ENCODE results near the gene NOS1AP. TPM values are rescaled to one million over a fixed set of nuclear protein-coding genes. Genes with fewer than 3 reads are reported as not detected.

NOS1AP gene
- total RNA-seq, 2 experiments from 2014 or later = not detected

- ChIA-PET POLR2A (no interaction called here), CTCF (ENCODE audit: unreplicated experiment) (no interaction called here)
- H3K4me1 ChIP-seq (ENCODE audit: insufficient read depth, low read length, poor library complexity, severe bottlenecking) = no peaks in the 10 kb centered on the region
- BruUV-seq (replicated peaks) = no TSS peak
- no peaks in the 10 kb centered on the region for H3K9me3 ChIP-seq (ENCODE audit: low read length)
- no peak within 1 kb of the TSS for H3K4me3 ChIP-seq (ENCODE audit: low read depth, low read length, poor library complexity, severe bottlenecking)
- H2AFZ ChIP-seq (ENCODE audit: low read length) = no peak within 1 kb of the TSS
- intact Hi-C loops (cut with micrococcal nuclease; ENCODE audit: unreplicated experiment) = no loop called here
- H3K4me2 ChIP-seq (ENCODE audit: low read length) = no peak within 1 kb of the TSS
- H3K9me2 ChIP-seq (ENCODE audit: insufficient read depth, low read length) = no peaks in the 10 kb centered on the region
- no peaks in the 10 kb centered on the region for H3K79me2 ChIP-seq (ENCODE audit: insufficient read depth, low read depth, low read length)
- H3K27ac ChIP-seq (ENCODE audit: low read depth, low read length, poor library complexity, severe bottlenecking) = no peak within 1 kb of the TSS
- no peaks in the 10 kb centered on the region for H3K36me3 ChIP-seq (ENCODE audit: insufficient read depth, low read length)
- TF ChIP-seq, protein P1, sequence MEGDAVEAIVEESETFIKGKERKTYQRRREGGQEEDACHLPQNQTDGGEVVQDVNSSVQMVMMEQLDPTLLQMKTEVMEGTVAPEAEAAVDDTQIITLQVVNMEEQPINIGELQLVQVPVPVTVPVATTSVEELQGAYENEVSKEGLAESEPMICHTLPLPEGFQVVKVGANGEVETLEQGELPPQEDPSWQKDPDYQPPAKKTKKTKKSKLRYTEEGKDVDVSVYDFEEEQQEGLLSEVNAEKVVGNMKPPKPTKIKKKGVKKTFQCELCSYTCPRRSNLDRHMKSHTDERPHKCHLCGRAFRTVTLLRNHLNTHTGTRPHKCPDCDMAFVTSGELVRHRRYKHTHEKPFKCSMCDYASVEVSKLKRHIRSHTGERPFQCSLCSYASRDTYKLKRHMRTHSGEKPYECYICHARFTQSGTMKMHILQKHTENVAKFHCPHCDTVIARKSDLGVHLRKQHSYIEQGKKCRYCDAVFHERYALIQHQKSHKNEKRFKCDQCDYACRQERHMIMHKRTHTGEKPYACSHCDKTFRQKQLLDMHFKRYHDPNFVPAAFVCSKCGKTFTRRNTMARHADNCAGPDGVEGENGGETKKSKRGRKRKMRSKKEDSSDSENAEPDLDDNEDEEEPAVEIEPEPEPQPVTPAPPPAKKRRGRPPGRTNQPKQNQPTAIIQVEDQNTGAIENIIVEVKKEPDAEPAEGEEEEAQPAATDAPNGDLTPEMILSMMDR (conservative IDR thresholded peaks at IDR 0.05; ENCODE audit: low read length) = no peak
- TF ChIP-seq EZH2phosphoT487 (IDR thresholded peaks at IDR 0.05; ENCODE audit: borderline replicate concordance, low read depth, low read length) = no peak
- DNase-seq (ENCODE audit: low spot score) = no peak
- H4K20me1 ChIP-seq (ENCODE audit: insufficient read depth, low read length) = no peaks in the 10 kb centered on the region
Measured at GRCh38 chr1:162023547-162024501, 45.7 kb upstream of the NOS1AP start, which contains the start of gene OLFML2B. TSS of gene OLFML2B (minus strand) at chr1:162023869. CDS start at chr1:162023430, 439 bp downstream.

- Histone ChIP-seq H3K9me3 (ENCODE audit: low read length) (no peaks in the 10 kb centered on the region), H3K4me1 (ENCODE audit: insufficient read depth, low read length, poor library complexity, severe bottlenecking) (no peaks in the 10 kb centered on the region), H3K27ac (ENCODE audit: low read depth, low read length, poor library complexity, severe bottlenecking) (no peak overlapping the region), H2AFZ (ENCODE audit: low read length) (no peak overlapping the region), H3K9me2 (ENCODE audit: insufficient read depth, low read length) (no peaks in the 10 kb centered on the region), H4K20me1 (ENCODE audit: insufficient read depth, low read length) (no peaks in the 10 kb centered on the region), H3K36me3 (ENCODE audit: insufficient read depth, low read length) (no peaks in the 10 kb centered on the region), H3K79me2 (ENCODE audit: insufficient read depth, low read depth, low read length) (no peaks in the 10 kb centered on the region), H3K4me2 (ENCODE audit: low read length) (no peak overlapping the region), H3K4me3 (ENCODE audit: low read depth, low read length, poor library complexity, severe bottlenecking) (no peak overlapping the region)
- BruUV-seq (replicated peaks) = no TSS peak
- DNase-seq (ENCODE audit: low spot score) = no peak
- TF ChIP-seq, protein P1 (conservative IDR thresholded peaks at IDR 0.05; ENCODE audit: low read length) = no peak
- no peak for TF ChIP-seq EZH2phosphoT487 (IDR thresholded peaks at IDR 0.05; ENCODE audit: borderline replicate concordance, low read depth, low read length)
- intact Hi-C loops (cut with micrococcal nuclease; ENCODE audit: unreplicated experiment) = no loop called here
- ChIA-PET CTCF (ENCODE audit: unreplicated experiment) (no interaction called here), POLR2A (no interaction called here)
Measured at GRCh38 chr1:162025541-162025940, 44.0 kb upstream of the NOS1AP start.

DNA sequence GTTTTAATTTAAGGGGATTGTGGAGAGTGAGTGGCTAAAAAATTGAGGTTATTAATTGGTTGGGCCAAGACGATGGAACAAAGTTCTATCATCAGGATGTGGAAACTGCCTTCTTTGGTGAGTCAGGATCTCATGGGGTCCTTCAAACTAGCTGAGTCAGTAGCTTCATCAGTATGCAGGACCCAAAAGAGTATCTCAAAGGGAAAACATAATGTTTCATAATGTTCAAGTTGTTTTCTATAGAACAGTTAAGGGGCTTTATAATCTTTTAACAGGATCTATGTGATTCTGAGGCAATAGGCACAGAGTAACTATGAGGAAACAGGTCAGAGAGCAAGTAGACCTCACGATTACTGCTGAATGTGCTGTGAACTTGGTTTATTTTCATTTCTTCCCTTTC lies 42.6 kb upstream of the NOS1AP start:
- Histone ChIP-seq H2AFZ (ENCODE audit: low read length) (no peak overlapping the region), H3K27ac (ENCODE audit: low read depth, low read length, poor library complexity, severe bottlenecking) (no peak overlapping the region), H3K79me2 (ENCODE audit: insufficient read depth, low read depth, low read length) (no peaks in the 10 kb centered on the region), H3K4me2 (ENCODE audit: low read length) (no peak overlapping the region), H3K4me1 (ENCODE audit: insufficient read depth, low read length, poor library complexity, severe bottlenecking) (no peaks in the 10 kb centered on the region), H3K9me2 (ENCODE audit: insufficient read depth, low read length) (no peaks in the 10 kb centered on the region), H4K20me1 (ENCODE audit: insufficient read depth, low read length) (no peaks in the 10 kb centered on the region), H3K36me3 (ENCODE audit: insufficient read depth, low read length) (no peaks in the 10 kb centered on the region), H3K9me3 (ENCODE audit: low read length) (no peaks in the 10 kb centered on the region), H3K4me3 (ENCODE audit: low read depth, low read length, poor library complexity, severe bottlenecking) (no peak overlapping the region)
- intact Hi-C loops (cut with micrococcal nuclease; ENCODE audit: unreplicated experiment) = no loop called here
- ChIA-PET POLR2A (no interaction called here), CTCF (ENCODE audit: unreplicated experiment) (no interaction called here)
- no peak for DNase-seq (ENCODE audit: low spot score)
- no TSS peak for BruUV-seq (replicated peaks)
- TF ChIP-seq, protein P1 (conservative IDR thresholded peaks at IDR 0.05; ENCODE audit: low read length) = no peak
- TF ChIP-seq EZH2phosphoT487 (IDR thresholded peaks at IDR 0.05; ENCODE audit: borderline replicate concordance, low read depth, low read length) = no peak

Measured in OCI-LY7 (cell line).